Right renal pelvis (tissue), 4 donors: ENCODE results near the gene MCRIP1. TPM values are rescaled to one million over a fixed set of nuclear protein-coding genes. Genes with fewer than 3 reads are reported as not detected.

Source experiments
- DNase-seq, 4 donors: peaks; one replicate each; pipeline ENCODE4 v3.0.0-alpha.2; 2013; ENCODE audit warnings: low read depth in 4 of 4, low spot score in 3 of 4, missing footprints in 1 of 4
- polyA plus RNA-seq, 4 donors: library from polyadenylated mRNA; unstranded; fragments of 120-200 nt; gene quantifications; one replicate each; pipeline ENCODE4 v1.2.1, GENCODE V29; 2013; ENCODE audit not compliant: insufficient read length in 4 of 4

The MCRIP1 gene
- polyA plus RNA-seq, 4 donors, result 75.3 to 135 (median 90.1) TPM

- DNase-seq, result no peak
Measured at GRCh38 chr17:81807210-81807719, 25.8 kb downstream of the MCRIP1 start.

GRCh38 chr17:81806461-81807209, 26.5 kb downstream of the MCRIP1 start:
- no peak for DNase-seq

GRCh38 chr17:81805707-81806460, 27.2 kb downstream of the MCRIP1 start:
- no peak for DNase-seq

GRCh38 chr17:81804559-81805399, 28.3 kb downstream of the MCRIP1 start:
- no peak for DNase-seq

- no peak for DNase-seq
Measured at GRCh38 chr17:81803728-81804558, 29.1 kb downstream of the MCRIP1 start, which contains the start of gene GCGR. Gene GCGR, plus strand, starts transcription at chr17:81804150. Its CDS starts 4,869 bp downstream, at chr17:81809019.

- no peak for DNase-seq
Measured at GRCh38 chr17:81802856-81803643, 30.0 kb downstream of the MCRIP1 start.

- DNase-seq, result no peak
Measured at GRCh38 chr17:81802048-81802758, 30.9 kb downstream of the MCRIP1 start.

GRCh38 chr17:81801327-81801726, 31.8 kb downstream of the MCRIP1 start:
- no peak for DNase-seq

- no peak for DNase-seq
Measured at GRCh38 chr17:81794509-81794908, 38.6 kb downstream of the MCRIP1 start.

GRCh38 chr17:81794074-81794476, 39.0 kb downstream of the MCRIP1 start:
- no peak for DNase-seq

- no peak for DNase-seq
Measured at GRCh38 chr17:81792675-81793615, 40.1 kb downstream of the MCRIP1 start.

Other genes starting within 250 kb of the MCRIP1 start
- 10 to 100 TPM; 53.1 to 60.3 (median 57.2) TPM for gene NPLOC4, start 196.2 kb downstream of the MCRIP1 start, polyA plus RNA-seq
- 1 to 10 TPM; 2.5 to 5.0 (median 2.9) TPM for gene TSPAN10, start 196.1 kb downstream of the MCRIP1 start, polyA plus RNA-seq
- 10 to 100 TPM; 10.3 to 17.5 (median 15.2) TPM for gene PDE6G, start 176.7 kb downstream of the MCRIP1 start, polyA plus RNA-seq
- gene OXLD1, start 166.7 kb downstream of the MCRIP1 start, polyA plus RNA-seq, result 10 to 100 TPM; 10.4 to 24.0 (median 15.9) TPM
- 10 to 100 TPM; 12.7 to 17.5 (median 14.1) TPM for gene CCDC137, start 166.6 kb downstream of the MCRIP1 start, polyA plus RNA-seq
- 10 to 100 TPM; 36.9 to 49.1 (median 45.4) TPM for gene ARL16, start 149.5 kb downstream of the MCRIP1 start, polyA plus RNA-seq
- gene HGS, start 149.3 kb downstream of the MCRIP1 start, polyA plus RNA-seq, result 100 to 1,000 TPM in 1 of 4 donors, 10 to 100 TPM in 3; 94.3 to 104 (median 98.0) TPM
- 10 to 100 TPM; 41.0 to 68.1 (median 43.5) TPM for gene MRPL12, start 129.9 kb downstream of the MCRIP1 start, polyA plus RNA-seq
- gene SLC25A10, start 121.0 kb downstream of the MCRIP1 start, polyA plus RNA-seq, result 10 to 100 TPM; 12.5 to 23.3 (median 13.4) TPM
- gene GCGR, start 29.1 kb downstream of the MCRIP1 start, polyA plus RNA-seq, result 10 to 100 TPM in 3 of 4 donors, 1 to 10 TPM in 1; 8.4 to 15.5 (median 13.0) TPM
- gene PPP1R27, start 1.8 kb upstream of the MCRIP1 start, polyA plus RNA-seq, result under 1 TPM in 3 of 4 donors, not detected in 1; 0.18 to 0.36 (median 0.26) TPM
- 100 to 1,000 TPM; 407 to 439 (median 410) TPM for gene P4HB, start 27.2 kb upstream of the MCRIP1 start, polyA plus RNA-seq
- 100 to 1,000 TPM; 166 to 199 (median 195) TPM for gene ARHGDIA, start 38.0 kb upstream of the MCRIP1 start, polyA plus RNA-seq
- 10 to 100 TPM; 72.0 to 93.8 (median 79.3) TPM for gene ALYREF, start 58.3 kb upstream of the MCRIP1 start, polyA plus RNA-seq
- gene ANAPC11, start 58.4 kb upstream of the MCRIP1 start, polyA plus RNA-seq, result 100 to 1,000 TPM in 1 of 4 donors, 10 to 100 TPM in 3; 64.7 to 120 (median 81.9) TPM
- gene NPB, start 68.9 kb upstream of the MCRIP1 start, polyA plus RNA-seq, result under 1 TPM; 0.32 to 1.00 (median 0.48) TPM
- gene PCYT2, start 78.1 kb upstream of the MCRIP1 start, polyA plus RNA-seq, result 10 to 100 TPM; 44.0 to 53.7 (median 46.6) TPM
- gene SIRT7, start 84.9 kb upstream of the MCRIP1 start, polyA plus RNA-seq, result 10 to 100 TPM; 11.4 to 15.0 (median 13.1) TPM
- 10 to 100 TPM; 12.3 to 12.6 (median 12.3) TPM for gene MAFG, start 94.4 kb upstream of the MCRIP1 start, polyA plus RNA-seq
- 10 to 100 TPM; 26.9 to 39.2 (median 28.6) TPM for gene PYCR1, start 104.0 kb upstream of the MCRIP1 start, polyA plus RNA-seq
- under 1 TPM in 3 of 4 donors, not detected in 1; 0.08 to 0.14 (median 0.11) TPM for gene MYADML2, start 113.9 kb upstream of the MCRIP1 start, polyA plus RNA-seq
- 1 to 10 TPM; 1.7 to 3.7 (median 2.4) TPM for gene NOTUM, start 127.9 kb upstream of the MCRIP1 start, polyA plus RNA-seq
- gene ASPSCR1, start 144.3 kb upstream of the MCRIP1 start, polyA plus RNA-seq, result 10 to 100 TPM; 22.0 to 38.4 (median 24.1) TPM
- 10 to 100 TPM; 37.9 to 49.6 (median 41.8) TPM for gene CENPX, start 189.6 kb upstream of the MCRIP1 start, polyA plus RNA-seq
- 10 to 100 TPM; 10.8 to 16.4 (median 11.9) TPM for gene LRRC45, start 190.0 kb upstream of the MCRIP1 start, polyA plus RNA-seq
- 10 to 100 TPM in 3 of 4 donors, 1 to 10 TPM in 1; 10.0 to 17.7 (median 12.1) TPM for gene RAC3, start 198.4 kb upstream of the MCRIP1 start, polyA plus RNA-seq
- gene DCXR, start 204.4 kb upstream of the MCRIP1 start, polyA plus RNA-seq, result 100 to 1,000 TPM in 1 of 4 donors, 10 to 100 TPM in 3; 75.7 to 111 (median 91.6) TPM
- 10 to 100 TPM; 39.7 to 59.1 (median 47.5) TPM for gene RFNG, start 218.5 kb upstream of the MCRIP1 start, polyA plus RNA-seq
- gene GPS1, start 218.6 kb upstream of the MCRIP1 start, polyA plus RNA-seq, result 100 to 1,000 TPM; 107 to 145 (median 110) TPM
- gene DUS1L, start 232.5 kb upstream of the MCRIP1 start, polyA plus RNA-seq, result 10 to 100 TPM; 78.2 to 94.1 (median 79.1) TPM